Natural killer cell (primary cell): ENCODE data around the gene RALGPS1. TPM values are rescaled to one million over a fixed set of nuclear protein-coding genes. Genes with fewer than 3 reads are reported as not detected.
A peak's percentile ranks its signal among the peaks of the same experiment; 100 is the strongest.

Source experiments
- ATAC-seq, 3 donors: fragments of 150-1000 bp in 2 of 3; fragments of 200-7000 bp in 1 of 3; cut with Tn5 transposase; 1 replicate in 1 of 3; 2 replicates in 2 of 3; pipeline ENCODE4 v1.10.0; 2021; ENCODE audit warnings: mild to moderate bottlenecking in 2 of 3, moderate library complexity in 2 of 3
- DNase-seq, 2 donors: peaks; one replicate each; pipeline versions ENCODE4 v3.0.0 to v3.0.0-alpha.2; 2013 to 2021; ENCODE audit warnings: mixed read lengths in 1 of 2
- H3K27ac ChIP-seq: one replicate; pipeline ENCODE4 v1.5.1; 2013; ENCODE audit warnings: mild to moderate bottlenecking, low read length
- H3K27me3 ChIP-seq: one replicate; pipeline ENCODE4 v1.6.1; 2013; ENCODE audit warnings: low read length; ENCODE audit not compliant: control insufficient read depth, insufficient read depth
- H3K36me3 ChIP-seq: one replicate; pipeline ENCODE4 v1.6.1; 2013; ENCODE audit warnings: low read length; ENCODE audit not compliant: control insufficient read depth, insufficient read depth
- H3K4me1 ChIP-seq: one replicate; pipeline ENCODE4 v1.6.1; 2013; ENCODE audit warnings: low read length; ENCODE audit not compliant: control insufficient read depth, insufficient read depth
- H3K4me3 ChIP-seq: one replicate; pipeline ENCODE4 v1.5.1; 2013; ENCODE audit warnings: low read length
- H3K9me3 ChIP-seq: one replicate; pipeline ENCODE4 v1.6.1; 2013; ENCODE audit warnings: low read length; ENCODE audit not compliant: control insufficient read depth, insufficient read depth
- H3K27ac Mint-ChIP-seq, 2 donors: one replicate each; pipeline ENCODE4 v1.8.0; 2022; ENCODE audit warnings: mild to moderate bottlenecking in 2 of 2, mixed read lengths in 2 of 2, moderate library complexity in 1 of 2
- H3K27me3 Mint-ChIP-seq, 2 donors: one replicate each; pipeline ENCODE4 v1.8.0; 2022; ENCODE audit warnings: low read depth in 2 of 2, mixed read lengths in 2 of 2
- H3K36me3 Mint-ChIP-seq: one replicate; pipeline ENCODE4 v1.8.0; 2022; ENCODE audit warnings: mixed read lengths
- H3K4me1 Mint-ChIP-seq, 2 donors: one replicate each; pipeline ENCODE4 v1.8.0; 2022; ENCODE audit warnings: mixed read lengths in 2 of 2
- H3K4me3 Mint-ChIP-seq: one replicate; pipeline ENCODE4 v1.8.0; 2022; ENCODE audit warnings: mild to moderate bottlenecking, moderate library complexity, mixed read lengths
- H3K9me3 Mint-ChIP-seq, 2 donors: one replicate each; pipeline ENCODE4 v1.8.0; 2022; ENCODE audit warnings: mixed read lengths in 2 of 2
- WGBS: methylation state at CpG from one replicate; pipeline ENCODE4 v1.1.7; 2013; ENCODE audit warnings: missing lambda C conversion rate; ENCODE audit not compliant: insufficient coverage; 5-methylcytosine and 5-hydroxymethylcytosine counted together
- intact Hi-C: fragments of 100-400 bp; cut with micrococcal nuclease; formaldehyde crosslinking; loops from one replicate; pipeline ENCODE4 v1.14.2; 2022
- total RNA-seq, 4 donors: library from RNA; stranded (reverse); fragments of 120-200 nt in 1 of 4; gene quantifications; one replicate each; pipeline versions ENCODE4 v1.2.3 to v1.2.4, GENCODE V29; 2013 to 2022
- TF ChIP-seq, protein P1 (sequence below): fragments of 200-600 bp; IDR thresholded peaks from one replicate; pipeline ENCODE4 v1.8.0; 2022; ENCODE audit warnings: antibody characterized with exemption

RALGPS1 gene
- total RNA-seq, 3 donors from 2014 or later (not counting 1 experiment from before 2014, with no cell fraction given): 11.9 to 21.2 (median 13.2) TPM

DNA sequence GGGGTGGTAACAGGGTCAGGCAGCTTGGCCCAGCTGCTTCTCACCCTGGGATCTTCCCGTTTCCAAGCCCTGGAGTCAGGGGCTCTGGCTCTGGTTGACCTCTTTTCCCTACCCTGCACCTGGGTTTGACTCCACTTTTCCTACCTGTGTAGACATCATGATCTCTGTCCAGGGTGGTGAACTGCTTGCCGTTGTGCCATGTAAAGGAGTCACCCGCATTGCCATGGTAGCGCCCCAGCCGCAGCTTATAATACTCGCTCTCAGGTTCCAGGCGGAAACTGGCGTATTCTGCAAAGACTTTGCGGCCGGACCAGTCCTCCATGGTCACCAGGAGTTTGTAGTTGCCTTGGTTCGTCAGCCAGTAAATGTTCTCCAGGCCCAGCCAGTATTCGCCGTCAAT, 176.9 kb downstream of the RALGPS1 start:
- H3K27me3 Mint-ChIP-seq: no peaks in the 10 kb centered on the region
- no peaks in the 10 kb centered on the region for H3K9me3 Mint-ChIP-seq
- WGBS: 92% methylated on average over 13 of the region's 13 CpGs
- no peak for DNase-seq
- Histone ChIP-seq H3K4me3 (no peak overlapping the region), H3K9me3 (no peaks in the 10 kb centered on the region), H3K4me1 (peaks cover 5% of the 10 kb centered on the region), H3K27me3 (no peaks in the 10 kb centered on the region), H3K36me3 (no peaks in the 10 kb centered on the region), H3K27ac (no peak overlapping the region)
- no peak overlapping the region for H3K4me3 Mint-ChIP-seq
- no peaks in the 10 kb centered on the region for H3K36me3 Mint-ChIP-seq
- ATAC-seq: no peak
- no peak overlapping the region for H3K27ac Mint-ChIP-seq
- TF ChIP-seq, protein P1, sequence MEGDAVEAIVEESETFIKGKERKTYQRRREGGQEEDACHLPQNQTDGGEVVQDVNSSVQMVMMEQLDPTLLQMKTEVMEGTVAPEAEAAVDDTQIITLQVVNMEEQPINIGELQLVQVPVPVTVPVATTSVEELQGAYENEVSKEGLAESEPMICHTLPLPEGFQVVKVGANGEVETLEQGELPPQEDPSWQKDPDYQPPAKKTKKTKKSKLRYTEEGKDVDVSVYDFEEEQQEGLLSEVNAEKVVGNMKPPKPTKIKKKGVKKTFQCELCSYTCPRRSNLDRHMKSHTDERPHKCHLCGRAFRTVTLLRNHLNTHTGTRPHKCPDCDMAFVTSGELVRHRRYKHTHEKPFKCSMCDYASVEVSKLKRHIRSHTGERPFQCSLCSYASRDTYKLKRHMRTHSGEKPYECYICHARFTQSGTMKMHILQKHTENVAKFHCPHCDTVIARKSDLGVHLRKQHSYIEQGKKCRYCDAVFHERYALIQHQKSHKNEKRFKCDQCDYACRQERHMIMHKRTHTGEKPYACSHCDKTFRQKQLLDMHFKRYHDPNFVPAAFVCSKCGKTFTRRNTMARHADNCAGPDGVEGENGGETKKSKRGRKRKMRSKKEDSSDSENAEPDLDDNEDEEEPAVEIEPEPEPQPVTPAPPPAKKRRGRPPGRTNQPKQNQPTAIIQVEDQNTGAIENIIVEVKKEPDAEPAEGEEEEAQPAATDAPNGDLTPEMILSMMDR: no peak
- intact Hi-C loops: no loop called here
- H3K4me1 Mint-ChIP-seq: peaks cover 4 to 7% of the 10 kb centered on the region in 2 donors

- Histone ChIP-seq H3K4me1 (peaks cover 5% of the 10 kb centered on the region), H3K9me3 (no peaks in the 10 kb centered on the region), H3K36me3 (no peaks in the 10 kb centered on the region), H3K27me3 (no peaks in the 10 kb centered on the region), H3K27ac (no peak overlapping the region), H3K4me3 (no peak overlapping the region)
- DNase-seq (peak in 1 of 2 donors; percentile 8), ATAC-seq (peak in 2 of 3 donors; percentile 83 to 89)
- intact Hi-C loops: no loop called here
- no peaks in the 10 kb centered on the region for H3K9me3 Mint-ChIP-seq
- H3K27me3 Mint-ChIP-seq: no peaks in the 10 kb centered on the region
- H3K4me1 Mint-ChIP-seq: peaks cover 4 to 7% of the 10 kb centered on the region in 2 donors
- H3K36me3 Mint-ChIP-seq: no peaks in the 10 kb centered on the region
- TF ChIP-seq, protein P1: no peak
- H3K27ac Mint-ChIP-seq: no peak overlapping the region
- H3K4me3 Mint-ChIP-seq: no peak overlapping the region
- WGBS: 36% methylated on average over 11 of the region's 11 CpGs
These were observed 177.5 kb downstream of the RALGPS1 start for GRCh38 chr9:127092041-127092608.

GRCh38 chr9:127093319-127094020, 178.9 kb downstream of the RALGPS1 start:
- peaks cover 4 to 7% of the 10 kb centered on the region in 2 donors for H3K4me1 Mint-ChIP-seq
- no peaks in the 10 kb centered on the region for H3K36me3 Mint-ChIP-seq
- TF ChIP-seq, protein P1: no peak
- H3K9me3 Mint-ChIP-seq: no peaks in the 10 kb centered on the region
- Histone ChIP-seq H3K27ac (no peak overlapping the region), H3K9me3 (no peaks in the 10 kb centered on the region), H3K36me3 (no peaks in the 10 kb centered on the region), H3K4me1 (peaks cover 5% of the 10 kb centered on the region), H3K27me3 (no peaks in the 10 kb centered on the region), H3K4me3 (no peak overlapping the region)
- ATAC-seq (no peak), DNase-seq (no peak)
- 96% methylated on average over 17 of the region's 17 CpGs for WGBS
- H3K4me3 Mint-ChIP-seq: no peak overlapping the region
- intact Hi-C loops: no loop called here
- no peaks in the 10 kb centered on the region for H3K27me3 Mint-ChIP-seq
- no peak overlapping the region for H3K27ac Mint-ChIP-seq
